Endothelial cell of umbilical vein (primary cell): ENCODE results near the gene GRIK3.

Source experiments
- CTCF ChIP-seq, 2 donors: IDR thresholded peaks; 1 replicate in 1 of 2; 2 replicates in 1 of 2; pipeline ENCODE4 v1.5.1; 2011; ENCODE audit warnings: low read length in 2 of 2, mild to moderate bottlenecking in 2 of 2, moderate library complexity in 2 of 2, control low read depth in 1 of 2, inconsistent platforms in 1 of 2, low read depth in 1 of 2; ENCODE audit not compliant: insufficient read depth in 1 of 2; ENCODE audit errors: extremely low read depth in 1 of 2
- MAX ChIP-seq: IDR thresholded peaks from 2 replicates; pipeline ENCODE4 v1.6.1; 2011; ENCODE audit not compliant: insufficient read depth, insufficient read length
- POLR2A ChIP-seq: IDR thresholded peaks from 2 replicates; pipeline ENCODE4 v1.6.1; 2012; ENCODE audit warnings: low read depth, mild to moderate bottlenecking, control low read depth, low read length
- POLR2AphosphoS5 ChIP-seq: IDR thresholded peaks from 2 replicates; pipeline ENCODE4 v1.6.1; 2012; ENCODE audit warnings: low read depth, mild to moderate bottlenecking, control low read depth, low read length, moderate library complexity; ENCODE audit not compliant: insufficient read depth

GRCh38 chr1:36789535-36789934 lies 244.8 kb downstream of the GRIK3 start:
- TF ChIP-seq POLR2AphosphoS5 (no peak), CTCF (IDR thresholded peaks at IDR 0.05; ENCODE audit: extremely low read depth in 1 of 2, insufficient read depth in 1 of 2, low read depth in 1 of 2, low read length in 2 of 2) (no peak), MAX (no peak), POLR2A (no peak)
